WTC11 (cell line): ENCODE measurements around the gene ACTN1. TPM values are rescaled to one million over a fixed set of nuclear protein-coding genes. Genes with fewer than 3 reads are reported as not detected.

Experiments
- ATAC-seq: fragments of 200-7000 bp; cut with Tn5 transposase; 2 replicates; pipeline ENCODE4 v1.10.0; 2021; ENCODE audit warnings: mild to moderate bottlenecking, moderate library complexity
- CTCF ChIA-PET: fragments of 300-600 bp; sonication (Branson Sonifier 250); formaldehyde crosslinking; loops from one replicate; lab custom pipeline; 2021; ENCODE audit warnings: antibody characterized with exemption; lab: Charles Lee
- POLR2A ChIA-PET: fragments of 350-600 bp; sonication (Branson Sonifier 250); formaldehyde crosslinking; loops from one replicate; lab custom pipeline; 2021; ENCODE audit warnings: antibody characterized with exemption; lab: Charles Lee
- DNase-seq: peaks from one replicate; pipeline ENCODE4 v3.0.0; 2021; ENCODE audit warnings: low spot score
- H3K27ac Mint-ChIP-seq: 2 replicates; pipeline ENCODE4 v1.8.0; 2021; ENCODE audit warnings: mixed read lengths
- H3K27me3 Mint-ChIP-seq: 2 replicates; pipeline ENCODE4 v1.8.0; 2021; ENCODE audit warnings: low read depth, mild to moderate bottlenecking, moderate library complexity, mixed read lengths
- H3K36me3 Mint-ChIP-seq: 2 replicates; pipeline ENCODE4 v1.8.0; 2021; ENCODE audit warnings: mixed read lengths
- H3K4me1 Mint-ChIP-seq: 2 replicates; pipeline ENCODE4 v1.8.0; 2022; ENCODE audit warnings: mixed read lengths
- H3K4me3 Mint-ChIP-seq: 2 replicates; pipeline ENCODE4 v1.8.0; 2021; ENCODE audit warnings: mild to moderate bottlenecking, moderate library complexity, mixed read lengths
- H3K9me3 Mint-ChIP-seq: 2 replicates; pipeline ENCODE4 v1.8.0; 2021; ENCODE audit warnings: mixed read lengths
- ARID4B ChIP-seq: sonication (generic); formaldehyde crosslinking; IDR thresholded peaks from 2 replicates; pipeline ENCODE4 v1.8.0; 2023; ENCODE audit warnings: missing genetic modification reagents, mild to moderate bottlenecking, borderline replicate concordance
- CBFB ChIP-seq: sonication (generic); formaldehyde crosslinking; IDR thresholded peaks from 2 replicates; pipeline ENCODE4 v1.8.1; 2022; ENCODE audit warnings: mild to moderate bottlenecking, low read depth, missing genetic modification reagents
- E2F4 ChIP-seq: sonication (generic); formaldehyde crosslinking; IDR thresholded peaks from 2 replicates; pipeline ENCODE4 v1.8.1; 2022; ENCODE audit warnings: low read depth, mild to moderate bottlenecking, moderate library complexity, missing genetic modification reagents, borderline replicate concordance
- ELF4 ChIP-seq: sonication (generic); formaldehyde crosslinking; IDR thresholded peaks from 2 replicates; pipeline ENCODE4 v1.8.1; 2022; ENCODE audit warnings: low read depth, mild to moderate bottlenecking, moderate library complexity, missing genetic modification reagents
- ETV6 ChIP-seq: sonication (generic); formaldehyde crosslinking; IDR thresholded peaks from 2 replicates; pipeline ENCODE4 v1.8.1; 2022; ENCODE audit warnings: mild to moderate bottlenecking, missing genetic modification reagents
- GRHL2 ChIP-seq: fragments of 250-450 bp; sonication (Bioruptor Pico); IDR thresholded peaks from 2 replicates; pipeline ENCODE4 v1.8.0; 2022; ENCODE audit warnings: mild to moderate bottlenecking, moderate library complexity; ENCODE audit not compliant: insufficient replicate concordance, severe bottlenecking
- GTF2I ChIP-seq: fragments of 250-450 bp; sonication (Bioruptor Pico); conservative IDR thresholded peaks from 2 replicates; pipeline ENCODE4 v1.4.0; 2021; ENCODE audit warnings: mild to moderate bottlenecking
- IRF1 ChIP-seq: sonication (generic); formaldehyde crosslinking; IDR thresholded peaks from 2 replicates; pipeline ENCODE4 v1.8.0; 2023; ENCODE audit warnings: missing genetic modification reagents
- NFATC4 ChIP-seq: fragments of 250-450 bp; sonication (Bioruptor Pico); IDR thresholded peaks from 2 replicates; pipeline ENCODE4 v1.9.0; 2021; ENCODE audit warnings: mild to moderate bottlenecking
- NR1H2 ChIP-seq: sonication (generic); formaldehyde crosslinking; IDR thresholded peaks from 2 replicates; pipeline ENCODE4 v1.9.0; 2021; ENCODE audit warnings: mild to moderate bottlenecking, moderate library complexity, missing genetic modification reagents
- PREB ChIP-seq: sonication (generic); formaldehyde crosslinking; IDR thresholded peaks from 2 replicates; pipeline ENCODE4 v1.8.1; 2022; ENCODE audit warnings: mild to moderate bottlenecking, missing genetic modification reagents, moderate library complexity, borderline replicate concordance
- SMAD3 ChIP-seq: sonication (generic); formaldehyde crosslinking; IDR thresholded peaks from 2 replicates; pipeline ENCODE4 v1.8.0; 2022; ENCODE audit warnings: missing genetic modification reagents, mild to moderate bottlenecking, borderline replicate concordance
- SP1 ChIP-seq: sonication (generic); formaldehyde crosslinking; conservative IDR thresholded peaks from 2 replicates; pipeline ENCODE4 v1.8.1; 2022; ENCODE audit warnings: missing genetic modification reagents
- TEAD1 ChIP-seq: sonication (generic); formaldehyde crosslinking; IDR thresholded peaks from 2 replicates; pipeline ENCODE4 v1.8.0; 2022; ENCODE audit warnings: mild to moderate bottlenecking, missing genetic modification reagents
- ZMAT4 ChIP-seq: fragments of 250-450 bp; sonication (Bioruptor Pico); IDR thresholded peaks from 2 replicates; pipeline ENCODE4 v1.9.0; 2021; ENCODE audit warnings: mild to moderate bottlenecking
- ZNF263 ChIP-seq: sonication (generic); formaldehyde crosslinking; IDR thresholded peaks from 2 replicates; pipeline ENCODE4 v1.8.1; 2022; ENCODE audit warnings: low read depth, mild to moderate bottlenecking, moderate library complexity, missing genetic modification reagents
- ZNF281 ChIP-seq: sonication (generic); formaldehyde crosslinking; IDR thresholded peaks from 2 replicates; pipeline ENCODE4 v1.8.0; 2023; ENCODE audit warnings: mild to moderate bottlenecking, missing genetic modification reagents
- ZNF671 ChIP-seq: fragments of 250-450 bp; sonication (Bioruptor Pico); IDR thresholded peaks from 2 replicates; pipeline ENCODE4 v1.8.0; 2021; ENCODE audit warnings: mild to moderate bottlenecking
- ZSCAN18 ChIP-seq: fragments of 250-450 bp; sonication (Bioruptor Pico); IDR thresholded peaks from 2 replicates; pipeline ENCODE4 v2.1.2; 2022; ENCODE audit warnings: mild to moderate bottlenecking, moderate library complexity
- total RNA-seq: library from RNA; stranded (reverse); gene quantifications from 3 replicates; pipeline ENCODE4 v1.2.3, GENCODE V29; 2021

Gene ACTN1
- total RNA-seq, 1 experiment from 2014 or later = 196 TPM

- DNase-seq = no peak
- Mint-ChIP-seq H3K27me3 (no peaks in the 10 kb centered on the region), H3K27ac (no peak overlapping the region), H3K36me3 (peaks cover 3% of the 10 kb centered on the region; the same call in 1 of the 2 replicates), H3K4me1 (no peaks in the 10 kb centered on the region), H3K9me3 (peaks cover 5% of the 10 kb centered on the region), H3K4me3 (no peak overlapping the region)
- CTCF ChIA-PET = interaction anchor here (0.5 kb wide), 1 partner anchor 214 kb away, joined by 4 read pairs; no protein-coding TSS in a partner anchor
- TF ChIP-seq ZNF263 (CRISPR knock-in tag) = no peak
- TF ChIP-seq PREB (CRISPR knock-in tag) = no peak
- TF ChIP-seq ZMAT4 (CRISPR knock-in tag) = no peak
- TF ChIP-seq NFATC4 (CRISPR knock-in tag) = no peak
- TF ChIP-seq ARID4B (CRISPR knock-in tag) = no peak
- POLR2A ChIA-PET = no interaction called here
- no peak for ATAC-seq
These were observed 128.0 kb downstream of the ACTN1 start for GRCh38 chr14:68851078-68851477.

GRCh38 chr14:68849416-68849815, 129.7 kb downstream of the ACTN1 start:
- ChIA-PET CTCF (interaction anchor here (0.6 to 1.5 kb wide), 6 partner anchors 9 to 926 kb away, joined by 3 to 8 read pairs (median 5); no protein-coding TSS in a partner anchor), POLR2A (no interaction called here)
- Mint-ChIP-seq H3K27ac (no peak overlapping the region), H3K4me1 (no peaks in the 10 kb centered on the region), H3K4me3 (no peak overlapping the region), H3K9me3 (peaks cover 9% of the 10 kb centered on the region), H3K27me3 (no peaks in the 10 kb centered on the region), H3K36me3 (peaks cover 3% of the 10 kb centered on the region; the same call in 1 of the 2 replicates)
- TF ChIP-seq ELF4 (CRISPR knock-in tag) (no peak), E2F4 (CRISPR knock-in tag) (no peak), ZNF671 (CRISPR knock-in tag) (no peak), TEAD1 (CRISPR knock-in tag) (no peak), NR1H2 (no peak)
- ATAC-seq (no peak), DNase-seq (no peak)

- ATAC-seq (no peak), DNase-seq (no peak)
- Mint-ChIP-seq H3K27ac (no peak overlapping the region), H3K27me3 (no peaks in the 10 kb centered on the region; the same call in 1 of the 2 replicates), H3K4me1 (peaks cover 6% of the 10 kb centered on the region), H3K9me3 (peaks cover 10% of the 10 kb centered on the region), H3K4me3 (no peak overlapping the region), H3K36me3 (peaks cover 3% of the 10 kb centered on the region; the same call in 1 of the 2 replicates)
- CTCF ChIA-PET = interaction anchor here (1.5 kb wide), 2 partner anchors 23 to 80 kb away, joined by 3 to 8 read pairs; no protein-coding TSS in a partner anchor
- POLR2A ChIA-PET = no interaction called here
- TF ChIP-seq ETV6 (CRISPR knock-in tag) (no peak), ZSCAN18 (CRISPR knock-in tag) (no peak), ZNF263 (CRISPR knock-in tag) (no peak), ZNF281 (no peak), SP1 (CRISPR knock-in tag) (no peak), ZMAT4 (CRISPR knock-in tag) (no peak), IRF1 (CRISPR knock-in tag) (no peak), CBFB (CRISPR knock-in tag) (no peak), SMAD3 (CRISPR knock-in tag) (no peak), GRHL2 (CRISPR knock-in tag) (no peak), GTF2I (CRISPR knock-in tag) (no peak)
These were observed 130.8 kb downstream of the ACTN1 start for GRCh38 chr14:68848253-68848652.
